GM12878 (cell line): Measurements from ENCODE around the gene RPS6KL1. TPM values are rescaled to one million over a fixed set of nuclear protein-coding genes. Genes with fewer than 3 reads are reported as not detected.

Source experiments
- FOXM1 ChIP-seq: IDR thresholded peaks from 2 replicates; pipeline ENCODE4 v1.6.1; 2012; ENCODE audit warnings: low read depth, mild to moderate bottlenecking, inconsistent platforms, low read length, moderate library complexity
- PML ChIP-seq: IDR thresholded peaks from 2 replicates; pipeline ENCODE4 v1.6.1; 2012; ENCODE audit warnings: low read length, inconsistent platforms
- POLR2AphosphoS5 ChIP-seq: IDR thresholded peaks from 2 replicates; pipeline ENCODE4 v1.6.1; 2011; ENCODE audit warnings: mild to moderate bottlenecking, low read length, inconsistent platforms
- ZNF592 ChIP-seq: fragments of 450-650 bp; IDR thresholded peaks from 2 replicates; pipeline ENCODE4 v1.6.1; 2017; ENCODE audit warnings: mild to moderate bottlenecking, moderate library complexity
- ZNF622 ChIP-seq: fragments of 450-650 bp; IDR thresholded peaks from 2 replicates; pipeline ENCODE4 v1.6.1; 2017; ENCODE audit warnings: mild to moderate bottlenecking, inconsistent platforms
- polyA plus RNA-seq, 11 experiments: library from polyadenylated mRNA; depleted of rRNA in 4 of 11; unstranded in 6 of 11; stranded (reverse) in 5 of 11; fragments of >200 nt; fragmentation: Nextera tagmentation in 4 of 11; fragmentation: Illumina TruSeq in 1 of 11; extraction: Ambion mirVana in 4 of 11; extraction: Trizol in 1 of 11; gene quantifications; 1 replicate in 1 of 11; 2 replicates in 10 of 11; pipeline versions ENCODE4 v1.2.1 to v1.2.3, GENCODE V29; 2011 to 2016; ENCODE audit warnings: inconsistent platforms in 2 of 11, missing spikeins in 2 of 11, low read depth in 1 of 11
- total RNA-seq, 4 experiments: library from RNA; depleted of rRNA in 3 of 4; stranded (reverse); fragments of >200 nt in 3 of 4; fragmentation: Illumina TruSeq in 1 of 4; extraction: Trizol in 1 of 4; gene quantifications; 2 replicates each; pipeline versions ENCODE4 v1.2.1 to v1.2.3, GENCODE V29; 2013 to 2021
- TF ChIP-seq, protein P1 (sequence below): fragments of 450-650 bp; IDR thresholded peaks from 2 replicates; pipeline ENCODE4 v1.6.1; 2018; ENCODE audit warnings: borderline replicate concordance, mild to moderate bottlenecking; ENCODE audit not compliant: partially characterized antibody
- TF ChIP-seq, protein P2 (sequence below): IDR thresholded peaks from 2 replicates; pipeline ENCODE4 v1.6.1; 2011; ENCODE audit warnings: borderline replicate concordance, low read depth, mild to moderate bottlenecking, moderate library complexity, low read length; ENCODE audit not compliant: insufficient read depth, poor library complexity, severe bottlenecking

Gene RPS6KL1
- total and polyA plus RNA-seq, 10 of the 15 experiments (the other 5 are each of a cell fraction or from before 2014, with no cell fraction given) = 0.04 to 4.2 (median 2.0) TPM

GRCh38 chr14:74952697-74953484, 29.8 kb upstream of the RPS6KL1 start (continued):
- TF ChIP-seq, protein P1, sequence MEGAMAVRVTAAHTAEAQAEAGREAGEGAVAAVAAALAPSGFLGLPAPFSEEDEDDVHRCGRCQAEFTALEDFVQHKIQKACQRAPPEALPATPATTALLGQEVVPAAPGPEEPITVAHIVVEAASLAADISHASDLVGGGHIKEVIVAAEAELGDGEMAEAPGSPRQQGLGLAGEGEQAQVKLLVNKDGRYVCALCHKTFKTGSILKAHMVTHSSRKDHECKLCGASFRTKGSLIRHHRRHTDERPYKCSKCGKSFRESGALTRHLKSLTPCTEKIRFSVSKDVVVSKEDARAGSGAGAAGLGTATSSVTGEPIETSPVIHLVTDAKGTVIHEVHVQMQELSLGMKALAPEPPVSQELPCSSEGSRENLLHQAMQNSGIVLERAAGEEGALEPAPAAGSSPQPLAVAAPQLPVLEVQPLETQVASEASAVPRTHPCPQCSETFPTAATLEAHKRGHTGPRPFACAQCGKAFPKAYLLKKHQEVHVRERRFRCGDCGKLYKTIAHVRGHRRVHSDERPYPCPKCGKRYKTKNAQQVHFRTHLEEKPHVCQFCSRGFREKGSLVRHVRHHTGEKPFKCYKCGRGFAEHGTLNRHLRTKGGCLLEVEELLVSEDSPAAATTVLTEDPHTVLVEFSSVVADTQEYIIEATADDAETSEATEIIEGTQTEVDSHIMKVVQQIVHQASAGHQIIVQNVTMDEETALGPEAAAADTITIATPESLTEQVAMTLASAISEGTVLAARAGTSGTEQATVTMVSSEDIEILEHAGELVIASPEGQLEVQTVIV = no peak
- TF ChIP-seq, protein P2, sequence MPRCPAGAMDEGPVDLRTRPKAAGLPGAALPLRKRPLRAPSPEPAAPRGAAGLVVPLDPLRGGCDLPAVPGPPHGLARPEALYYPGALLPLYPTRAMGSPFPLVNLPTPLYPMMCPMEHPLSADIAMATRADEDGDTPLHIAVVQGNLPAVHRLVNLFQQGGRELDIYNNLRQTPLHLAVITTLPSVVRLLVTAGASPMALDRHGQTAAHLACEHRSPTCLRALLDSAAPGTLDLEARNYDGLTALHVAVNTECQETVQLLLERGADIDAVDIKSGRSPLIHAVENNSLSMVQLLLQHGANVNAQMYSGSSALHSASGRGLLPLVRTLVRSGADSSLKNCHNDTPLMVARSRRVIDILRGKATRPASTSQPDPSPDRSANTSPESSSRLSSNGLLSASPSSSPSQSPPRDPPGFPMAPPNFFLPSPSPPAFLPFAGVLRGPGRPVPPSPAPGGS = no peak
- TF ChIP-seq FOXM1 (no peak), POLR2AphosphoS5 (no peak), ZNF592 (no peak), PML (no peak), ZNF622 (no peak)
